ENCODE measurements around the gene OLIG2. TPM values are rescaled to one million over a fixed set of nuclear protein-coding genes. Genes with fewer than 3 reads are reported as not detected.

Gene OLIG2
- total RNA-seq (2022; extraction: Qiagen RNA extraction; ENCODE audit: low read depth): not detected in 5 replicates

GRCh38 chr21:33025489-33026442, at the start of gene OLIG2:
TSS of gene OLIG2 (plus strand) at chr21:33025935. CDS start at chr21:33026863, 928 bp downstream.

GRCh38 chr21:33069994-33070743, 44.4 kb downstream of the OLIG2 start, which contains the start of gene OLIG1:
TSS of gene OLIG1 (plus strand) at chr21:33070141. CDS start at chr21:33070247, 106 bp downstream.

Other genes with a start within 250 kb of the OLIG2 start
- not detected in 5 replicates for gene OLIG1, start 44.2 kb downstream of the OLIG2 start, total RNA-seq (2022; extraction: Qiagen RNA extraction; ENCODE audit: low read depth)
- gene IFNAR2, start 204.0 kb downstream of the OLIG2 start, total RNA-seq (2022; extraction: Qiagen RNA extraction; ENCODE audit: low read depth): 12.8 to 18.7 TPM (median 18.0 TPM) in 5 replicates
- 17.3 to 20.2 TPM (median 18.5 TPM) in 5 replicates for gene IL10RB, start 240.4 kb downstream of the OLIG2 start, total RNA-seq (2022; extraction: Qiagen RNA extraction; ENCODE audit: low read depth)

All from A549 treated with GW870086 at 1 μM for 4 hours (cell line).